H4 (cell line): ENCODE data around the gene NOVA2. TPM values are rescaled to one million over a fixed set of nuclear protein-coding genes. Genes with fewer than 3 reads are reported as not detected.
"Not testable (repeated sequence)": the region's sequence is repeated elsewhere in the genome, so short reads cannot be mapped to it uniquely, and the experiment has no call there.

Experiments used
- DNase-seq: peaks from one replicate; pipeline ENCODE4 v3.0.0-alpha.2; 2015; ENCODE audit warnings: low spot score
- total RNA-seq: library from RNA; depleted of rRNA; stranded (reverse); fragments of >200 nt; shearing (Covaris generic); gene quantifications from 2 replicates; pipeline ENCODE4 v1.2.3, GENCODE V29; 2014; rRNA removed

NOVA2 gene
- total RNA-seq, 1 experiment from 2014 or later, result 0.19 TPM

- not testable (repeated sequence) for DNase-seq
Observed at GRCh38 chr19:45895983-45896599, 77.6 kb downstream of the NOVA2 start.

GRCh38 chr19:45895519-45895972 lies 78.1 kb downstream of the NOVA2 start:
- no peak for DNase-seq

DNA sequence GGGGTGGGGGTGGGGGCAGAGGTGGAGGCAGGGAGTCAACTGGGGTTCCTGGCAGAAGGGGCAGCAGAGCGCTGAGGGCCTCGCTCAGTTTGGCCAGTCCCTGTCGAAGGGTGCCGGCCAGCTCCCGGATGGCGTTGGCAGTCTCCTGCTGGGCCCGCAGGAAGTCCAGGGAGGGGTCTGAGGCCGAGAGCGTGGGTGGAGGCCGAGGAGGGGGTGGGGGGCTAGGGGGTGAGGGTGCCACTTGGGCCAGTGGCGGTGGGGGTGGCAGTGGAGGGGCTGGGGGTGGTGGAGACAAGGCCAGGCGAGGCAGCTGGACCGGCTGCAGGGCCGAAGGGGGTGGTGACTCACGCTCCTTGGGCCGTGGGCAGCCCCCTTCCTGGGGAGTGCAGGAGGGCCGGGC lies 82.8 kb downstream of the NOVA2 start:
- DNase-seq, result no peak

GRCh38 chr19:45889210-45889885 lies 84.3 kb downstream of the NOVA2 start:
- DNase-seq, result no peak

DNA sequence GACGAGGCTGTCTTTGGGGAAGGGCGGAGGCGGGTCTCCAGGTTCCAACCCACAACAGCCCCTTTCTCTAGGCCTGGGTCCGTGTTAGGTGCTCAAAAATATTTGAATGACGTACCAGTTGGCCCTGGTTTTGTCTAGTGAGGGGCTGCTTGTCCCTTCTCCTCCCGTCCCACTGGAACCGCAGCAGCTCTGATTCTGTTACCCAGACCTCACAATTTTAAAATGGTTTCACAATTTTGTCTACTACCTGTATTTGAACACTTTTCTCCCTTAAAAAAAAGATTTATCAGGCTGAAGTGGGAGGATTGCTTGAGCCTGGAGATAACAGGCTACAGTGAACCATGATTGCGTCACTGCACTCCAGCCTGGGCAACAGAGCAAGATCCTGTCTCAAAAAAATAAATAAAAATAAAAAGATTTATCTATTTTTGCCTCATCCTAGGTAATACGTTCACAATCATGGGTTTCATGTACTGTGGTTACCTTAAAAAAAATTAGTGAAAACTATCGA lies 86.4 kb downstream of the NOVA2 start:
- DNase-seq, result no peak

DNA sequence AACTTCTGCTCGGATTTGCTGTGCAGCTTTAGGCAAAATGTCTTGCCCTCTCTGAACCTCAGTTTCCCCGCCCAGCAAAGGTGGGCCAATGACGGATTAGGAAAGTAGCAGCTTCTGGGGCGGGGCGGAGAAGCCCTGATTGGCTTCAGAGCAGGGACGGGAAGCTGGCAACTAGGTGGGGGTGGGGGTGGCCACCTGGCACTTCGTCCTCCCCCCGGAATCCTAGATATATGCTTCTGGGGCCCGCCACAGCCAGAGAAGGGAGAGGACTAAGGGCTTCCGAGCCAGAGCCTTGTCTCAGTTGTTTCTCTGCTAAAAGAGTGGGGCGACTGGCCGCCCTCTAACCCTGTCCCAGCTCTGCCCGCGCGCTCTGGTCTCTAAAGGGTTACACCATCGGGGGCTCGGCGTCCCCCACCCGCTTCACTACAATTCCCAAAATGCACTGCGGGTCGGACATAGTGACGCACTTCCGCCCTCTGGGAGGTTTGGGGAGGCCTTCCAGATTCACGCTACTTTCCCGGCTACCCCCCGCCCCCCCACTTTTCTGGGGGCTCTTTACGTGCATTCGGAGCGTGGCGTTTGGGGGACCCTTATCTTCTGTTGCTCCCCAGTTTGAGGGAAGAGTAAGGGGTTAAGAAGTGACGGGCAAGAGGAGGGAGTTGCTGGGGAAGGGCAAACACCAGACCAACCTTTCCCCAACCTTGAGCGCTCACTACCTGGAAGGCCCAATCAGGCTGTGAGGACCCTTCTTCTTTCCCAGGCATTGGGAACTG lies 87.1 kb downstream of the NOVA2 start:
- peak; percentile 87 for DNase-seq

- peak; percentile 79 for DNase-seq
Observed at GRCh38 chr19:45885556-45886426, 87.9 kb downstream of the NOVA2 start, which contains the start of gene IRF2BP1. IRF2BP1 (minus strand) TSS chr19:45886141; CDS start chr19:45885774, 367 bp downstream.

- DNase-seq, result no peak
Observed at GRCh38 chr19:45884682-45885555, 88.7 kb downstream of the NOVA2 start.

DNA sequence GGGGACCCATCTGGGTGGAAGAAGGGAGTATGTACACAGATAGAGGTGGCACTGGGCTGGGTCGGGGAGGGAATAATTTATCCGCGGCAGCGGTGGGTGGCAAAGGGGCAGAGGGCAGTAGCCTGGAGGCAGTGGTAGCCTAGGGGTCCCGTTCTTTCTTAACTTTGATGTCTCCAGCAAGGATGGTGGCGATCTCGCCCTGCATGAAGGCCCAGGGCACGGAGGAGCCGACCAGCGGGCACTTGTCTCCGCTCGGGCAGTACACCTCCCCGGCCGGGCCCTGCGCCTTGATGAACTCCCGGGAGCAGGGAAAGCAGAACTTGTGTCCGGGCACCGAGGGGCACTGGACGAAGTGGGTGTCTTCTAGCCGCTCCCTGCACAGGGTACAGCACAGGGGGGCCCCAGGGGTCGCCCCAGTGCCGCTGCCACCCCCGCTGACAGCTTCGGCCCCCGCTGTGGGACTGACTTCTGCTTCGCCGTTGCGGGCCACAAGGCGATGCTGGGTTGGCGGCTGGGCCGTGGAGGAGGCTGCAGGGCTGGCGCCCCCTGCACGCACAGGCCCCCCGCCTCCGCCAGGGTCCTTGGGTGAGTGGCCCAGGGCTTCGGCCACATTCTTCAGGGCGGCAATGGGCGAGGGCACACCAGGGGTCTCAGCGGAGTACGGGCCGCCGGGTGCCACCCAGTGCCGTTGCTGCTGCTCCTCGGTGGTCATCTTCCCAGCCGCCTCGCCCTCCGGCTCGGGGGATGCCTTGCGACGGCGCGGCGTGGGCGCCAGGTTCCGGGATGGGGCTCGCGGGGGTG lies 89.6 kb downstream of the NOVA2 start:
- DNase-seq, result no peak

Other genes with a start within 250 kb of the NOVA2 start
- 2.3 and 2.8 TPM in 2 replicates for gene FBXO46, start 243.0 kb downstream of the NOVA2 start, total RNA-seq
- gene MEIOSIN, start 240.4 kb downstream of the NOVA2 start, total RNA-seq, result not detected in 2 replicates
- 2.9 and 3.2 TPM in 2 replicates for gene SIX5, start 204.6 kb downstream of the NOVA2 start, total RNA-seq
- gene DMPK, start 191.4 kb downstream of the NOVA2 start, total RNA-seq, result 1.6 and 2.2 TPM in 2 replicates
- 5.9 and 7.8 TPM in 2 replicates for gene DMWD, start 181.0 kb downstream of the NOVA2 start, total RNA-seq
- gene RSPH6A, start 158.6 kb downstream of the NOVA2 start, total RNA-seq, result not detected in 2 replicates
- gene SYMPK, start 110.7 kb downstream of the NOVA2 start, total RNA-seq, result 13.2 and 17.7 TPM in 2 replicates
- gene FOXA3, start 109.5 kb downstream of the NOVA2 start, total RNA-seq, result 0.31 TPM in 1 of 2 replicates, not detected in the other
- gene IRF2BP1, start 87.7 kb downstream of the NOVA2 start, total RNA-seq, result 8.7 and 13.0 TPM in 2 replicates
- 0.52 and 0.78 TPM in 2 replicates for gene MYPOP, start 71.3 kb downstream of the NOVA2 start, total RNA-seq
- gene NANOS2, start 59.1 kb downstream of the NOVA2 start, total RNA-seq, result not detected in 2 replicates
- gene CCDC61, start 21.6 kb upstream of the NOVA2 start, total RNA-seq, result 1.4 and 3.7 TPM in 2 replicates
- not detected in 2 replicates for gene PGLYRP1, start 49.2 kb upstream of the NOVA2 start, total RNA-seq
- gene IGFL4, start 67.1 kb upstream of the NOVA2 start, total RNA-seq, result not detected in 2 replicates
- 3.3 TPM in 1 of 2 replicates, not detected in the other for gene IGFL3, start 150.8 kb upstream of the NOVA2 start, total RNA-seq
- gene IGFL2, start 174.4 kb upstream of the NOVA2 start, total RNA-seq, result not detected in 2 replicates